SK-N-SH (cell line): ENCODE measurements around the gene S1PR5.

Experiments used
- ELF1 ChIP-seq: IDR thresholded peaks from 2 replicates; pipeline ENCODE4 v1.4.0; 2012
- EP300 ChIP-seq, 2 experiments: IDR thresholded peaks; 2 replicates each; pipeline versions ENCODE4 v1.4.0 to v1.6.1; 2012; ENCODE audit warnings: borderline replicate concordance in 1 of 2, low read depth in 1 of 2, low read length in 1 of 2
- FOXM1 ChIP-seq: IDR thresholded peaks from 2 replicates; pipeline ENCODE4 v1.4.0; 2012; ENCODE audit warnings: low read depth, mild to moderate bottlenecking
- GABPA ChIP-seq: IDR thresholded peaks from 2 replicates; pipeline ENCODE4 v1.4.0; 2012; ENCODE audit warnings: low read depth, mild to moderate bottlenecking
- GATA2 ChIP-seq: sonication (generic); formaldehyde crosslinking; IDR thresholded peaks from 2 replicates; pipeline ENCODE4 v1.5.0; 2020; ENCODE audit warnings: mild to moderate bottlenecking, missing genetic modification reagents
- MAX ChIP-seq: IDR thresholded peaks from 2 replicates; pipeline ENCODE4 v1.4.0; 2012; ENCODE audit warnings: low read depth
- RXRA ChIP-seq: IDR thresholded peaks from 2 replicates; pipeline ENCODE4 v1.4.0; 2012; ENCODE audit warnings: low read depth, mild to moderate bottlenecking, borderline replicate concordance
- TEAD4 ChIP-seq: IDR thresholded peaks from 2 replicates; pipeline ENCODE4 v1.4.0; 2012; ENCODE audit warnings: mild to moderate bottlenecking, borderline replicate concordance; ENCODE audit not compliant: insufficient read depth
- USF2 ChIP-seq: fragments of 150-350 bp; IDR thresholded peaks from 2 replicates; pipeline ENCODE4 v1.6.1; 2017; ENCODE audit warnings: antibody characterized with exemption, low read length, low read depth, borderline replicate concordance
- TF ChIP-seq, protein P1 (sequence below): fragments of 200-600 bp; sonication (generic); IDR thresholded peaks from 2 replicates; pipeline ENCODE4 v1.6.1; 2017; ENCODE audit warnings: antibody characterized with exemption, mild to moderate bottlenecking, moderate library complexity

GRCh38 chr19:10503002-10503789, 14.1 kb downstream of the S1PR5 start, which contains the start of gene KEAP1:
- TF ChIP-seq, protein P1, sequence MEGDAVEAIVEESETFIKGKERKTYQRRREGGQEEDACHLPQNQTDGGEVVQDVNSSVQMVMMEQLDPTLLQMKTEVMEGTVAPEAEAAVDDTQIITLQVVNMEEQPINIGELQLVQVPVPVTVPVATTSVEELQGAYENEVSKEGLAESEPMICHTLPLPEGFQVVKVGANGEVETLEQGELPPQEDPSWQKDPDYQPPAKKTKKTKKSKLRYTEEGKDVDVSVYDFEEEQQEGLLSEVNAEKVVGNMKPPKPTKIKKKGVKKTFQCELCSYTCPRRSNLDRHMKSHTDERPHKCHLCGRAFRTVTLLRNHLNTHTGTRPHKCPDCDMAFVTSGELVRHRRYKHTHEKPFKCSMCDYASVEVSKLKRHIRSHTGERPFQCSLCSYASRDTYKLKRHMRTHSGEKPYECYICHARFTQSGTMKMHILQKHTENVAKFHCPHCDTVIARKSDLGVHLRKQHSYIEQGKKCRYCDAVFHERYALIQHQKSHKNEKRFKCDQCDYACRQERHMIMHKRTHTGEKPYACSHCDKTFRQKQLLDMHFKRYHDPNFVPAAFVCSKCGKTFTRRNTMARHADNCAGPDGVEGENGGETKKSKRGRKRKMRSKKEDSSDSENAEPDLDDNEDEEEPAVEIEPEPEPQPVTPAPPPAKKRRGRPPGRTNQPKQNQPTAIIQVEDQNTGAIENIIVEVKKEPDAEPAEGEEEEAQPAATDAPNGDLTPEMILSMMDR = no peak
- TF ChIP-seq GABPA (no peak), USF2 (no peak), FOXM1 (no peak), ELF1 (no peak), RXRA (no peak), EP300 (IDR thresholded peaks at IDR 0.05; ENCODE audit: borderline replicate concordance in 1 of 2, low read depth in 1 of 2, low read length in 1 of 2) (no peak), MAX (no peak; the same call in 1 of the 2 replicates), TEAD4 (no peak), GATA2 (CRISPR knock-in tag) (no peak)
